Measurements from ENCODE around the gene ZC3H10. TPM values are rescaled to one million over a fixed set of nuclear protein-coding genes. Genes with fewer than 3 reads are reported as not detected.

Gene ZC3H10
- total RNA-seq, 2 donors from 2014 or later: 0.99 to 11.2 TPM

- H3K27ac ChIP-seq: no peak overlapping the region
- WGBS, 2 donors: 89 to 91% methylated on average over 14 to 17 of the region's 17 CpGs
- intact Hi-C loops (cut with DNase I): no loop called here
- DNase-seq (no peak), ATAC-seq (no peak)
- no peaks in the 10 kb centered on the region for H3K27me3 ChIP-seq
- H3K4me1 ChIP-seq: peaks cover 27% of the 10 kb centered on the region
- H3K36me3 ChIP-seq (replicated peaks in 1 of 2; ENCODE audit: insufficient read depth in 1 of 2, low read depth in 2 of 2): peaks cover 8 to 39% of the 10 kb centered on the region in 2 donors
- H3K9me3 ChIP-seq: no peaks in the 10 kb centered on the region
- no peak for TF ChIP-seq CTCF (IDR thresholded peaks at IDR 0.05)
- TF ChIP-seq POLR2A (IDR thresholded peaks at IDR 0.05): no peak
- H3K4me3 ChIP-seq: no peak overlapping the region
These were observed 46.3 kb downstream of the ZC3H10 start for GRCh38 chr12:56164345-56164729.

GRCh38 chr12:56165369-56165768, 47.3 kb downstream of the ZC3H10 start:
- Histone ChIP-seq H3K9me3 (no peaks in the 10 kb centered on the region), H3K27me3 (no peaks in the 10 kb centered on the region), H3K36me3 (replicated peaks in 1 of 2; ENCODE audit: insufficient read depth in 1 of 2, low read depth in 2 of 2) (peaks cover 8 to 44% of the 10 kb centered on the region in 2 donors), H3K4me3 (no peak overlapping the region), H3K4me1 (peaks cover 17% of the 10 kb centered on the region), H3K27ac (no peak overlapping the region)
- TF ChIP-seq POLR2A (IDR thresholded peaks at IDR 0.05) (no peak), CTCF (IDR thresholded peaks at IDR 0.05) (no peak)
- DNase-seq: no peak
- WGBS, 2 donors: 83 to 91% methylated on average over 3 to 4 of the region's 4 CpGs
- intact Hi-C loops (cut with DNase I): no loop called here
- no peak for ATAC-seq

- Histone ChIP-seq H3K36me3 (replicated peaks in 1 of 2; ENCODE audit: insufficient read depth in 1 of 2, low read depth in 2 of 2) (peaks cover 5 to 48% of the 10 kb centered on the region in 2 donors), H3K4me1 (no peaks in the 10 kb centered on the region), H3K4me3 (no peak overlapping the region), H3K27me3 (no peaks in the 10 kb centered on the region), H3K27ac (no peak overlapping the region), H3K9me3 (no peaks in the 10 kb centered on the region)
- no peak for DNase-seq
- no peak for TF ChIP-seq CTCF (IDR thresholded peaks at IDR 0.05)
- no peak for TF ChIP-seq POLR2A (IDR thresholded peaks at IDR 0.05)
- intact Hi-C loops (cut with DNase I): no loop called here
- no peak for ATAC-seq
- WGBS, 2 donors: 85 to 91% methylated on average over 11 of the region's 11 CpGs
These were observed 51.2 kb downstream of the ZC3H10 start for GRCh38 chr12:56169229-56169759.

GRCh38 chr12:56172839-56173238, 54.8 kb downstream of the ZC3H10 start:
- H3K4me3 ChIP-seq: no peak overlapping the region
- no peak for DNase-seq
- no peaks in the 10 kb centered on the region for H3K4me1 ChIP-seq
- ATAC-seq: no peak
- H3K36me3 ChIP-seq (replicated peaks in 1 of 2; ENCODE audit: insufficient read depth in 1 of 2, low read depth in 2 of 2): peaks cover 5 to 47% of the 10 kb centered on the region in 2 donors
- TF ChIP-seq POLR2A (IDR thresholded peaks at IDR 0.05): no peak
- no peak for TF ChIP-seq CTCF (IDR thresholded peaks at IDR 0.05)
- WGBS, 2 donors: 88 to 98% methylated on average over 7 of the region's 7 CpGs
- H3K27me3 ChIP-seq: no peaks in the 10 kb centered on the region
- H3K9me3 ChIP-seq: no peaks in the 10 kb centered on the region
- intact Hi-C loops (cut with DNase I): no loop called here
- H3K27ac ChIP-seq: no peak overlapping the region

Other genes starting within 250 kb of the ZC3H10 start
- gene PYM1, start 190.4 kb upstream of the ZC3H10 start, total RNA-seq: 10 to 100 TPM; 21.5 to 26.0 TPM
- 100 to 1,000 TPM in 1 of 2 donors, 10 to 100 TPM in 1; 33.3 to 128 TPM for gene DGKA, start 187.1 kb upstream of the ZC3H10 start, total RNA-seq
- 1 to 10 TPM; 1.6 to 2.6 TPM for gene PMEL, start 152.2 kb upstream of the ZC3H10 start, total RNA-seq
- gene CDK2, start 151.4 kb upstream of the ZC3H10 start, total RNA-seq: 10 to 100 TPM in 1 of 2 donors, 1 to 10 TPM in 1; 8.8 to 12.5 TPM
- 10 to 100 TPM; 28.3 to 33.9 TPM for gene RAB5B, start 144.2 kb upstream of the ZC3H10 start, total RNA-seq
- gene SUOX, start 121.0 kb upstream of the ZC3H10 start, total RNA-seq: 10 to 100 TPM; 10.6 to 20.8 TPM
- 1 to 10 TPM; 2.6 to 7.6 TPM for gene IKZF4, start 97.2 kb upstream of the ZC3H10 start, total RNA-seq
- 100 to 1,000 TPM; 215 to 405 TPM for gene RPS26, start 76.3 kb upstream of the ZC3H10 start, total RNA-seq
- gene ERBB3, start 38.1 kb upstream of the ZC3H10 start, total RNA-seq: 10 to 100 TPM; 72.9 to 74.8 TPM
- gene PA2G4, start 13.7 kb upstream of the ZC3H10 start, total RNA-seq: 100 to 1,000 TPM in 1 of 2 donors, 10 to 100 TPM in 1; 49.4 to 107 TPM
- gene RPL41, start 1.6 kb upstream of the ZC3H10 start, total RNA-seq: 1,000 to 10,000 TPM; 1,174 to 2,214 TPM
- gene ESYT1, start 10.0 kb downstream of the ZC3H10 start, total RNA-seq: 100 to 1,000 TPM in 1 of 2 donors, 10 to 100 TPM in 1; 43.3 to 182 TPM
- 10 to 100 TPM in 1 of 2 donors, 1 to 10 TPM in 1; 7.5 to 24.1 TPM for gene MYL6B, start 34.3 kb downstream of the ZC3H10 start, total RNA-seq
- gene MYL6, start 40.1 kb downstream of the ZC3H10 start, total RNA-seq: 1,000 to 10,000 TPM in 1 of 2 donors, 100 to 1,000 TPM in 1; 838 to 1,110 TPM
- 10 to 100 TPM; 46.2 to 50.8 TPM for gene SMARCC2, start 71.2 kb downstream of the ZC3H10 start, total RNA-seq
- 10 to 100 TPM; 13.2 TPM for gene RNF41, start 103.7 kb downstream of the ZC3H10 start, total RNA-seq
- gene NABP2, start 106.1 kb downstream of the ZC3H10 start, total RNA-seq: 10 to 100 TPM; 11.9 to 16.3 TPM
- gene SLC39A5, start 111.8 kb downstream of the ZC3H10 start, total RNA-seq: 100 to 1,000 TPM; 306 to 333 TPM
- 10 to 100 TPM; 15.2 to 21.0 TPM for gene ANKRD52, start 140.1 kb downstream of the ZC3H10 start, total RNA-seq
- 10 to 100 TPM; 28.0 to 34.9 TPM for gene COQ10A, start 148.7 kb downstream of the ZC3H10 start, total RNA-seq
- gene CS, start 182.1 kb downstream of the ZC3H10 start, total RNA-seq: 10 to 100 TPM; 66.2 to 88.0 TPM
- gene CNPY2, start 197.7 kb downstream of the ZC3H10 start, total RNA-seq: 100 to 1,000 TPM in 1 of 2 donors, 10 to 100 TPM in 1; 40.2 to 103 TPM
- 10 to 100 TPM; 47.2 to 59.0 TPM for gene PAN2, start 215.7 kb downstream of the ZC3H10 start, total RNA-seq
- not detected for gene IL23A, start 220.6 kb downstream of the ZC3H10 start, total RNA-seq
- gene STAT2, start 241.8 kb downstream of the ZC3H10 start, total RNA-seq: 100 to 1,000 TPM in 1 of 2 donors, 10 to 100 TPM in 1; 65.4 to 106 TPM
- not detected for gene APOF, start 244.6 kb downstream of the ZC3H10 start, total RNA-seq

Data from body of pancreas (tissue), 4 donors.